ENCODE results near the gene KIAA1217.

Gene KIAA1217

DNA sequence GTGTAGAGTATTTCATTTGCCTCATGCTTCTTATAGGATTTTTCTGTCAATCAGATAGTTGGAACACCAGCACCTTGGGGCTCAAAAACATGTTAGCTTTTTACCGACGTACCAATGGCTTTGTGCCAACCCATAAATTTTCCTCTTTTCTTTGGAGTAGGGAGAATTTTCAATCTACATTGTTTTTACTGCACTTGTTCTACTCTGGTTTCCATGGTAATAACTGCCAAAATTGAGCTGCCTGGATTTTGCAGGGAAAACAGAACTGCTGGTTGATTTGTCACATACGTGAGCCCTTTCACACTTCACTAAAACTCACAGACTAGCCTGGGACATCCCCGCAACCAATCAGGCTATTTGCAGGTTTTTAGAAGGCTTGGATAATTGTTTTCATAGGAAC, 325.0 kb downstream of the KIAA1217 start:
- Histone ChIP-seq H3K4me2 (ENCODE audit: low read length) (no peak overlapping the region), H3K9me3 (ENCODE audit: low read length) (no peaks in the 10 kb centered on the region), H3K4me3 (ENCODE audit: low read depth, low read length, poor library complexity, severe bottlenecking) (no peak overlapping the region), H3K79me2 (ENCODE audit: insufficient read depth, low read length) (no peaks in the 10 kb centered on the region), H3F3A (ENCODE audit: insufficient read depth, low read length) (no peaks in the 10 kb centered on the region), H3K9ac (ENCODE audit: low read length) (no peak overlapping the region), H4K20me1 (ENCODE audit: insufficient read depth, low read length) (no peaks in the 10 kb centered on the region), H3K4me1 (ENCODE audit: insufficient read depth, low read length, severe bottlenecking) (no peaks in the 10 kb centered on the region), H3K27ac (ENCODE audit: low read depth, low read length, poor library complexity, severe bottlenecking) (no peak overlapping the region), H2AFZ (ENCODE audit: low read length) (no peak overlapping the region), H3K27me3 (ENCODE audit: insufficient read depth, low read length) (no peaks in the 10 kb centered on the region), H3K9me2 (ENCODE audit: low read depth, low read length) (no peaks in the 10 kb centered on the region), H3K36me3 (ENCODE audit: insufficient read depth, low read length) (no peaks in the 10 kb centered on the region)
- TF ChIP-seq, protein P1, sequence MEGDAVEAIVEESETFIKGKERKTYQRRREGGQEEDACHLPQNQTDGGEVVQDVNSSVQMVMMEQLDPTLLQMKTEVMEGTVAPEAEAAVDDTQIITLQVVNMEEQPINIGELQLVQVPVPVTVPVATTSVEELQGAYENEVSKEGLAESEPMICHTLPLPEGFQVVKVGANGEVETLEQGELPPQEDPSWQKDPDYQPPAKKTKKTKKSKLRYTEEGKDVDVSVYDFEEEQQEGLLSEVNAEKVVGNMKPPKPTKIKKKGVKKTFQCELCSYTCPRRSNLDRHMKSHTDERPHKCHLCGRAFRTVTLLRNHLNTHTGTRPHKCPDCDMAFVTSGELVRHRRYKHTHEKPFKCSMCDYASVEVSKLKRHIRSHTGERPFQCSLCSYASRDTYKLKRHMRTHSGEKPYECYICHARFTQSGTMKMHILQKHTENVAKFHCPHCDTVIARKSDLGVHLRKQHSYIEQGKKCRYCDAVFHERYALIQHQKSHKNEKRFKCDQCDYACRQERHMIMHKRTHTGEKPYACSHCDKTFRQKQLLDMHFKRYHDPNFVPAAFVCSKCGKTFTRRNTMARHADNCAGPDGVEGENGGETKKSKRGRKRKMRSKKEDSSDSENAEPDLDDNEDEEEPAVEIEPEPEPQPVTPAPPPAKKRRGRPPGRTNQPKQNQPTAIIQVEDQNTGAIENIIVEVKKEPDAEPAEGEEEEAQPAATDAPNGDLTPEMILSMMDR (IDR thresholded peaks at IDR 0.05; ENCODE audit: low read length) = no peak
- TF ChIP-seq EZH2 (IDR thresholded peaks at IDR 0.05; ENCODE audit: borderline replicate concordance, low read length) = no peak

DNA sequence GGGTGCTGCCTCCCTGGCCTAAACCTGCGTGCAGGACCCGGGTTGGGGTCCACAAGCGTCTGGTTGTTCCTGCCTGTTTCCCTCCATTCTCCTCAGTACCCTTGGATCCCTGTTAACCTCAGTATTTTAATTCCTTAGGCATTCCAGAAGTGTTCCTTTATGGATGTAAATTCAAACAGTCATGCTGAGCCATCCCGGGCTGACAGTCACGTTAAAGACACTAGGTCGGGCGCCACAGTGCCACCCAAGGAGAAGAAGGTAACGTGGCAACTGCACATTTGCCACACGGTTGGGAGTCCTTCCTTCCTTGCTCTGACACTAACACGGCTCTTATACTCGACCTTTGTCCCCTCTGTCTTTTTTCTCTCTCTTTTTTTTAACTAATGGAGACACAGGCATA, 327.7 kb downstream of the KIAA1217 start:
- Histone ChIP-seq H3K9ac (ENCODE audit: low read length) (no peak overlapping the region), H3K9me3 (ENCODE audit: low read length) (no peaks in the 10 kb centered on the region), H3K79me2 (ENCODE audit: insufficient read depth, low read length) (no peaks in the 10 kb centered on the region), H3K9me2 (ENCODE audit: low read depth, low read length) (no peaks in the 10 kb centered on the region), H3K36me3 (ENCODE audit: insufficient read depth, low read length) (no peaks in the 10 kb centered on the region), H3K4me2 (ENCODE audit: low read length) (no peak overlapping the region), H3K27ac (ENCODE audit: low read depth, low read length, poor library complexity, severe bottlenecking) (no peak overlapping the region), H4K20me1 (ENCODE audit: insufficient read depth, low read length) (no peaks in the 10 kb centered on the region), H3K27me3 (ENCODE audit: insufficient read depth, low read length) (no peaks in the 10 kb centered on the region), H3K4me1 (ENCODE audit: insufficient read depth, low read length, severe bottlenecking) (no peaks in the 10 kb centered on the region), H3F3A (ENCODE audit: insufficient read depth, low read length) (no peaks in the 10 kb centered on the region), H3K4me3 (ENCODE audit: low read depth, low read length, poor library complexity, severe bottlenecking) (no peak overlapping the region), H2AFZ (ENCODE audit: low read length) (no peak overlapping the region)
- no peak for TF ChIP-seq EZH2 (IDR thresholded peaks at IDR 0.05; ENCODE audit: borderline replicate concordance, low read length)
- TF ChIP-seq, protein P1 (IDR thresholded peaks at IDR 0.05; ENCODE audit: low read length) = no peak

DNA sequence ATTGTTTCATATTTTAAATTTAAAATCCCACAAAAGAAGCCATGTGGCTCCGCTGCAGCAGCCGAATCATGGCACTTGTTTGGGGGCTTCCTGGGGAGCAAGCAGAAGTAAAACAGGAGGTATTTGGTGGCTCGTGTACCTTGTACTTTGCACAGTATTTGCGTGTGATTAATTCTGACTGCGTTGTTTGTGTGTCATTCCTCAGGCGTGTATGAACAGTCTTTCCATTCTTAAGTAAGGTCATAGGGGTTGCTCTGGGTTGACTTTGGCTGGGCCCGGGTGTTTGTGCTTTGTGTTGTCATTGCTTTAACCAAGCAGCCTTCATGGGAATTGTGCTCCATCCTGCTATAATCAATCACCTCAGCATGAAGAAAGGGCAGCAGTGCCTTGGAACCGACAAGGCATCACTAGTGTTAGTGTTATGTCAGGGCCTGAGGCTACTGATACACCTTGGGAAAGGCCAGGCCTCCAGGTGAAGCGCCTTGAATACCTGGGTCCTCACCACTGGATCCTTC, 332.4 kb downstream of the KIAA1217 start:
- H2AFZ ChIP-seq (ENCODE audit: low read length) = no peak overlapping the region
- no peak overlapping the region for H3K4me3 ChIP-seq (ENCODE audit: low read depth, low read length, poor library complexity, severe bottlenecking)
- H3K79me2 ChIP-seq (ENCODE audit: insufficient read depth, low read length) = no peaks in the 10 kb centered on the region
- H3K4me2 ChIP-seq (ENCODE audit: low read length) = no peak overlapping the region
- H3K9ac ChIP-seq (ENCODE audit: low read length) = no peak overlapping the region
- H3F3A ChIP-seq (ENCODE audit: insufficient read depth, low read length) = no peaks in the 10 kb centered on the region
- no peaks in the 10 kb centered on the region for H3K27me3 ChIP-seq (ENCODE audit: insufficient read depth, low read length)
- no peaks in the 10 kb centered on the region for H3K36me3 ChIP-seq (ENCODE audit: insufficient read depth, low read length)
- no peaks in the 10 kb centered on the region for H3K4me1 ChIP-seq (ENCODE audit: insufficient read depth, low read length, severe bottlenecking)
- H4K20me1 ChIP-seq (ENCODE audit: insufficient read depth, low read length) = no peaks in the 10 kb centered on the region
- no peak for TF ChIP-seq EZH2 (IDR thresholded peaks at IDR 0.05; ENCODE audit: borderline replicate concordance, low read length)
- TF ChIP-seq, protein P1 (IDR thresholded peaks at IDR 0.05; ENCODE audit: low read length) = no peak
- no peak overlapping the region for H3K27ac ChIP-seq (ENCODE audit: low read depth, low read length, poor library complexity, severe bottlenecking)
- no peaks in the 10 kb centered on the region for H3K9me3 ChIP-seq (ENCODE audit: low read length)
- H3K9me2 ChIP-seq (ENCODE audit: low read depth, low read length) = no peaks in the 10 kb centered on the region
